HG02943 (cell line): ENCODE results near the gene EOGT.
A peak's percentile ranks its signal among the peaks of the same experiment; 100 is the strongest.

Experiments
- ATAC-seq: cut with Tn5 transposase; IDR thresholded peaks from one replicate; pipeline ENCODE4 v1.9.1; 2021; ENCODE audit warnings: mild to moderate bottlenecking, low read depth, moderate library complexity; ENCODE audit not compliant: unreplicated experiment

Gene EOGT

DNA sequence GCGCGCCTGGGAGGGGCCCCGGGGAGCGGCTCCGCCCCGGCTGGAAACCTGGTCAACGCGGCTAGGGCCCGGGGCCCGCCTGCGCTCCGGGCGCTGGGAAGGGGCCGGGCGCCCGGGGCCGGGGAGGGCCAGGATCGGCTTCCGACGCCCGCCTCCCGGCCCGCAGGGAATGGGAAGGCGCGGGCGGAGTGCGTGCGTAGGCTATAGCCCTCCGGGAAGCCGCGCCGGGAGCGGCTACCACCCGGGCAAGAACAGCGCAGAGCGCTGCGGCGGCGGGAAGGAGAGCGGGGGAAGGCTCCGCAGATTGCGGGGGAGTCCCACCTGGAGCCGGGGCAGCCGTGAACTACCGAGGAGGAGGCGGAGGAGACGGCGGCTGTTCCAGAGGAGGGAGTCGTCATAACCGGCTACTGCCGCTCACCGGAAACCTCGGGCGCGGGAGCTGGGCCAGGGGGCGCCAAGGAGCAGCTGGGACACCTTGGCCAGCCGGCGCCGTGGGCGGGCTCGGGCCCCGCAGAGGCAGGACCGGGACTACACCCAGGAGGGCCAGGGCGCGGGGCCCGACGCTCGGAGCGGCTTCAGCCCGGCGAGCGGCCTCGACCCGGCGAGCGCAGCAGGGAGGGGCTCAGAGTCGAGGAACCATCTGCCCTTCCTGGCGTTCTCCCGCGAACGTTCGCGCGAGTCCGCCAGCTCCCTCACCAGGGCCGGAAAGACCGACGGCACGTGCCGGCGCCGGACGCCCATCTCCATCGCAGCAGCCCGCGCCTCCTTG is at the start of gene EOGT:
Gene EOGT, minus strand, starts transcription at position 432 of the 769 bp plus-strand sequence. CDS start 3,838 bp downstream, outside the sequence.
- ATAC-seq = peak; percentile 75

DNA sequence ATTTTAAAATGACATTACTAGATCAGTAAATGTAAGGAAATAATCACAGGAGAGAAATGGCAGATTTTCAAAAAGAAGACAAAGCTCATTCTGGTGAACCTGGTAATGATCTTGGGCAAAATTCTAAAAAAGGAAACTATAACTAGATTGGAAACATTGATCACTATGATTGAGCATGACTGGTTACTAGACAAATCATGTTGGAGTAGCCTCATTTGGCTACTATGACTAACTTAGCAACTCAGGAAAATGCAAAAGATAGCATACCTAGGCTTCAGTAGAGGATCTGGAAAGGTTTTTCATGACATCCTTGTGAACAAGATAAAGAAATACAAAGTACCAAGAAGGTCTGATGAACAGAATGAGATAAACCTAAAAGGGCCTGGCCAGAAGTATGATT is 46.2 kb upstream of the EOGT start:
- no peak for ATAC-seq

DNA sequence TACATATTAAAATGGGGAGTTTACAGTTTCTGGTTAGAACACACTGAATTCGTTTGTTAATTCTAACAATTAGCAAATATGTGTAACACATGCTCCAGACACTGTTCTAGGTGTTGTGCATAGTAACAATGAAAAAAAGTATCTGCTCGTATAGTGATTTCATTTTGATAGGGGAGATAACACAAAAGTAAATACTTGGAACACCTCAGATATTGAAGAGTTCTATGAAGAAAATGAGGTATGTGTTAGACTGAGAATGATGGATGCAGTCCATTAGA is 45.4 kb upstream of the EOGT start:
- no peak for ATAC-seq

DNA sequence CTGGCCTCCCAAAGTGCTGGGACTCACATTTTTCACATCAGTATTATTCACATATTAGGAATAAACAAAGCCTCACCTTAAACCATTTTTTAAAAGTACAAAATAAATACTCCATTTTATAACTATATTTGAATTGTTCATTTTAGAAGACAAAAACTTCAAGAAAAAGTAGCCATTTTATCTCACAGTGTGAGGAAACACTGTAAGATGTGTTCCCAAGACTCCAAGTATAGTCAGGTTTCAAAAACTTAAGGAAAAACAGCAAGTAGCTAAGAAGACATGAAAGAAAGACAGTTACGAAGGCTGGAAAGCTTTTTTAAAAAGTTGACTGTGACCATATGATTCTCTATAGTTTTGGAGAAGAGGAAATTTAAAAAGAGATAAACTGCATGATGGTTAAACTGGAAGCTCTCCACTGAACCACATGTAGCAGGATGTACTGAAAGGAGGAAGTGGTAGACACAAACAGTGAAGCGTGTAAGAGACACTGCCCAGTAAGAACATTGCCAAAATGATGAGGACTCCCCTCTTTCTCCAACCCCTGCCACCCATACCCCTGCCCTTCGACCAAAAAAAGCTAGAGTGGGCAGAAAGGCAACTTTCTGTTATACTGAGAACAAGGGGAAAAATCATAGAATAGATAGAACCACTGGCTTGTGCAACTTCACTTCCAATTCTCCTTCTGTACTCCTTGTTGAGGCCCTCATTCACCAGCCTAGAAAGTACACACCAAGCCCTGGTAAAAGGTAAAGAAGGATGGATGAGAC is 44.9 kb upstream of the EOGT start:
- peak; percentile 98 for ATAC-seq

DNA sequence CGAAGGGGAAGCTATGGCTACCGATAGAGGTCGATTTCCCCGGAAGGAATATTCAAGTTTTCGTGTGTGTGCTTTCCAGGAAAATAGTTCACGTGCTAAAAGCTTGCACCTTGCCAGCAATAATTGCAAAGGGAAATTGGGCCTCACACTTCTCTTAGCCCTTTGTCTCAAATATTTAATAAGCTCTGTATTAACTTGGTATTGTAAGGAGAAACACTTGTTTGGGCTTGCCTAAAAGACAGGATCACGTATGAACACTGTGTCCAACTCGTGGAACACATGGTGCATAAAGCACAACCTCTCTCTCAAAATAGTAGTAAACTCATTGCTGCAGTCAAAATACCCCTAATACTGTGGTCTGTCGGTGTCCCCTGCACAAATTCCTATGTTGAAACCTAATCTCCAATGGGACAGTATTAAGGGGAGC is 39.0 kb upstream of the EOGT start:
- ATAC-seq = peak; percentile 6

DNA sequence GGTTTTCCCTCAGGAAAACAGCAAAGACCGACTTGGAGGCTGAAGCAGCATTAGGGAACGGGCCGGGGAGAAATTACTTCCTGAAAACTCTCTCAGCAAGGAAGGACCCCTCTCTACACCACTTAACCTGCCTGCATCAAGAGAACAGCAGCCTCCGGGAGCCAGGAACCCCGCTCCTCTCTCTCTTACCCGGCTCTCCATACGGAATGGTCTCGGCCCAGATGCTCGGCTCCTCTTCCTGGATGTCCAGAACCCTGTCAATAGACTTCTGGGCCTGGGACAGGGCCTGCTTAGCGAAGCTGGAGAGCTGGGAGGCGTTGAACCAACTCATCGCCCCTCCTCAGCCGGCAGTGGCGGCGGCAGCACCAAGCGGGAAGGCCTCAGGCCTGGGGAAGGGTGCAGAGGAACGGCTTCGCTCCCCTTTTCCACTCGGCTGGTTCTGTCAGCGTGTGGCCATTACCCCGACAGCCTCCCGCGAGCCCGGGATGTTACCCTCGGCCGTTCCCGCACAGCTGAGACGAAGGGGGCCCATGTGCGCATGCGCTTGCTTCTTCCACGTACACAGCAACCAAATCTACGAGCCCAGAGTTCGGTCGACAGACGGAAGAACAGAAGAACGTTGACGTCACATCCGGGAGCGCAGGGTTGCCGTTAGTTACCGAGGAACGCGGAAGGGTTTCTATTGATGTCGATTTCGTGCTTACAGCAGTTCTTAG is 38.4 kb upstream of the EOGT start, which contains the start of gene TMF1:
Gene TMF1, minus strand, starts transcription at position 578 of the 716 bp plus-strand sequence. Its CDS starts 247 bp downstream, at position 331.
- ATAC-seq = peak; percentile 98

DNA sequence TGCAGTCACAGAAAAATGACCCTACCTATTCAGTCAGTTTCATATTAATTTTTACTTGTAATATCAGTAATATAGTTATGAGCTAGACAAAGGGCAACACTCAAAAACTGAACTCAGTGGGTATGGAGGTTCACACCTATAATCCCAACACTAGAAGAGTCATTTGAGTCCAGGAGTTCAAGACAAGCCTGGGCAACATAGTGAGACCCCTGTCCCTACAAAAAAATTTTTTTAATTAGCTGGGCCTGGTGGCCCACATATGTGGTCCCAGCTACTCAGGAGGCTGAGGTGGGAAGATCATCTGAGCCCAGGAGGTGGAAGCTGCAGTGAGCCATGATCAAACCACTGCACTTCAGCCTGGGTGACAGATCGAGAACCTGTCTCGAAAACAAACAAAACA is 35.5 kb upstream of the EOGT start:
- ATAC-seq = no peak

DNA sequence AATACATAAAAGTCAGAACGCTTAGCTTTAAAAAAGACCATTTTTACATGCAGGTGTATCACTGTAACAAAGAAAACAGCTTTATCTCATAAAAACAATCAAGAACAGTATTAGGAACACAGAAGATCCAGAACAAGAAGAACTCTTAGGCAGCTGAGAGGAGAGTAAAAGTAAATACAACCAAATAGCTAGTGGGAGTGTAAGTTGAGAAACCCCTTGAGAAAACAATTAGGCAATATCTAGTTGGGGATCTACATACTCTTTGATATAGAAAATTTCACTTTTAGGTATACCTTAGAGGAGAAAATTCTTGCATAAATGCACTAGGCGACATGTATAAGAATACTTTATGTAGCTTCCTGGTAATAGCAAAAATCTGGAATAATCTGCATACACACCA is 31.1 kb upstream of the EOGT start:
- ATAC-seq = no peak

DNA sequence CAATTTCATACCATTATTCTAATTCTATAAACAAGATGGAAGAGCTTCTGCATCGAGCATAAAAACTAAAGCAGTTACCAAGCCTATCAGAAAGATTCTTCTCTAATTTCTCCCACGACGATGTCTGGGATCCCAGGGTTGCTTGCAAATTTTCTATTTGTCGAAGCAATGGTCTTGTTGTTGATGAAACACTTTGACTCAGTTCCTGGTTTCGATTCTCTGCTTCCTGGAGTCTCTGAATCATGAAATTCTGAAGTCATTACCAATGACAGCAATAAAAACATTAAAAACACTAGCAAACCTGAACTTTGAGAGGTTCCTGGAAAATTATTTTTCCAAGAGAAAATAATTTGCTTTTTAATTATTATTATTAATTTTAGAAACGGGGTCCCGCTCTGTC is 20.0 kb upstream of the EOGT start:
- ATAC-seq = no peak

DNA sequence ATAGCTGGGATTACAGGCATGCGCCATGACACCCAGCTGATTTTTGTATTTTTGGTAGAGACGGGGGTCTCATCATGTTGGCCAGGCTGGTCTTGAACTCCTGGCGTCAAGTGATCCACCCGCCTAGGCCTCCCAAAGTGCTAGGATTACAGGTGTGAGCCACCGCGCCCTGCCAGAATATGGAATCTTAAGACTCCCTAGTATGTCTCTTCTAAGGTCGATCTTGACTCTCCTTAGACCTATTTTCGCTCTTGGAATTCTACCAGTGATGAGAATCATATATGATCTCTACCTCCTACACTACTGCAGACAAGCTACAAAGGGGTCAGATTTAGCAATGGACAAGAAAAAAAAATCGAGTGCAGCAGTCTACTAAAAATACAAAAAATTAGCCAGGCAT is 19.3 kb upstream of the EOGT start:
- no peak for ATAC-seq

DNA sequence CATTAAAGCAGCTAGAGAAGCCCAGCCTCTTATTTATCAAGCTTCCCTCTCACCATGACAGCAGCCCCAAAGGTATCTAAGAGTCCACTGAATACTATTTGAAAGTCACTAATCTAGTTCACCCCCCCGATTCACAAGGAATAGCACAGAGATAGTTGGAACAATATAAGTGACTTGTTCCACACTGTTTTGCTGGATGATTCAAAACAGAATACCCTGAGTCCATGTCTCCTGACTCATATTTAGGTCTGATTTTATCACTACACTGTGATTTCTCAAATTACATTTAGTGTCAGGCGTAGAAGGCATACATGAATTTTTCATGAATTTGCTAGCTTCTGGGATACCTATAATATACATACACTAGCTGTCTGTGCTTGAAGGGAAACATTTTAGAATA is 18.7 kb upstream of the EOGT start:
- ATAC-seq = no peak

DNA sequence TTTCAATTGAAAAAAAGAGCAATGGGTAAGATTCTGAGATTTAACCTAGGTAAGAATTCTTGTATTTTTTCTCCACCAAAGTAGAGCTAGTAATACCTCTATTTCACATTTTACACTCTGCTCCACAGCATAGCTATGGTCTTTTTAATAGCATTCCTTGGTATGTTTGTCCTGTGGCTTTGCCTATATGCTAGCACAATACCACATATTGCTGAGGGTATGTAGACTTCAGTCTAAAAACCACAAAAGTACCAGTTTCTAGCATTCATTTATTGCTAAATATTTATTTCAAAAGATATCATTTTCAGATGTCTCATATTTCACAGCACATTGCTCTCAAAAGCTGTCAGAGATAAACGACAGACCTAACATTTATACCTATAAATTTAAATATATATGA is 18.2 kb upstream of the EOGT start:
- no peak for ATAC-seq

DNA sequence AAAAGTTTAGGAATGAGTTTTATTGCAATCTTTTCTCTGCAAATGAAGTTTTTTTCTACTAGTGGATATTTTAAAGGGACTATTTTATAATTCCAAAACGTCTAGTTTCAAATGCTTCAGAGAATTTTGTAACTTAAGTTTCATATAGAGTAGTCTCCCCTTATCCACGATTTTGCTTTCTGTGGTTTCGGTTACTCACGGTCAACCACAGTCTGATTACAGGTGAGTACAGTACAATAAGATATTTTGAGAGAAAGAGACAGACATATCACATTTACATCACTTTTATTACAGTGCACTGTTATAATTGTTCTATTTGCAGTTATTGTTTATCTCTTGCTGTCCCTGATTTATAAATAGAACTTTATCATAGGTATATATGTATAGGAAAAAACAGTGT is 7.4 kb upstream of the EOGT start:
- no peak for ATAC-seq

DNA sequence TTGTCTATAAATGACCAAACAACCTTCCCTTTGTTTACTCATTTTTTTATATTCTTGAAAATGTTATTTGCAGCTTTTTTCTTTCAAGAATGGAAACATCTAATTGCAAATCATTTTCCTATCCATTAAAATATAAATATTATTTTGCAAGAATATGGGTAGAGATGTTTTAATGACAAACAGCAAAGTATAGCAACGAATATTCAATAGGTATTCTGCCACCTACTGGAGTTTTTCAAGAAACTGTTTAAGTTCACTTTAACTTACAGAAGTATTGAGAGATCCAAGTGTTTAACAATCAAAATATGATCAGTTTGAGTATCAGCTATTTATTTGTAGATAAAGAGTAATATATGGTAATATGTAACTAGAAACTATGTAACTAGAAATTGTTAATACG is 6.9 kb upstream of the EOGT start:
- ATAC-seq = no peak

DNA sequence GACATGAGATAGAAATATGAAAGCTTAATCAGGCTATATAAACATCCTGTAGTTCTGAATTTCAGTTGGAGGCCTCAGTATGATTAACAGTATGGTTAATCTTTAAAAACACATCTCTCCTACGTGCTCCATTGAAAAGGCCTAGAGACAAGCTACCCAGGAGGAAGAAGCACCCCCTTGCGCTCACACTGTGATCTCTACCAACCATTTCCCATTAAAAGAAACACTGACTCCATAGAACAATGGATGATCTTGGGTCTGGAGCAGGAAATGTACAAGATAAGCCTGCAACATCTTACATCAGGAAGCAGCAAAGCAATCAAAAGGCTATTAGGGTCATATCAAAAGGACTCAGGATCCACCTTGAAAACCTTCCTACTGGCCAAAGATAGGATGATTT is 3.4 kb upstream of the EOGT start:
- ATAC-seq = no peak

DNA sequence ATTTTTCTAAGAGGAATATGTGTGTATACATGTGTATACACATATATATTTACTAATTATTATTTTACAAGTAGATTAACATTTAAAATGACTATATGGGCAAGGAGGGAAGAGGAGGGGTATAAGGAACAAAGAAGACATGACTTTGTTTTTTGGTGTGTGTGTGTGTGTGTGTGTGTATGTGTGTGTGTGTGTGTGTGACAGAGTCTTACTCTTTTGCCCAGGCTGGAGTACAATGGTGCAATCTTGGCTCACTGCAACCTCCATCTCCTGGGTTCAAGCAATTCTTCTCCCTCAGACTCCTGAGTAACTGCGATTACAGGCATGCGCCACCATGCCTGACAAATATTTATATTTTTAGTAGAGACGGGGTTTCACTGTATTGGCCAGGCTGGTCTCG is 2.6 kb upstream of the EOGT start:
- no peak for ATAC-seq

DNA sequence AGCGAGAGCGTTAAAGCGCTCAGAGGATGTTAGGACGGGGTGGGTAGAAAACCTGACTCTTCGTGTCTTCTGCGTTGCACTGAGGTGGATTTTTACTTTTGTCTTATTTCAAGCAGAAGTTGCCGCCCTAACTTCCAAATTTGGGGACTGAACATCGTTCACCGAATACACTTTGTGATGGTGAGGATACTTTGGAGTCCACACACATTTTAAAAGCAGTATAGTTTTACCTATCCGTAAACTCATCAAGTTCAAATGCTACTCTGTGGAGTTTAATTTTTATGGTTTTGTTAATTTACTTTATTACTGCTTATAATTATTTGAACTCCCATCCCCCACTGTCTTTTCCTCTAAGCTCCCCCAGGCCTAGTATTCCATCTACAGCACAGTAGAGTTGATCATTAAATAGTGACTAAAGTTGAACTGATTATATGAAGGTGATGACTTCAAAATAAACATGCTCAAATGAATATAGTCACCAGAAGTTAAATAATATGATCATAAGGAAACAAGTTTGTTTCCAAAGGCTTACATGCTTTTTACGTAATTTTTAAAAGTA is 617 bp upstream of the EOGT start:
- ATAC-seq = no peak

DNA sequence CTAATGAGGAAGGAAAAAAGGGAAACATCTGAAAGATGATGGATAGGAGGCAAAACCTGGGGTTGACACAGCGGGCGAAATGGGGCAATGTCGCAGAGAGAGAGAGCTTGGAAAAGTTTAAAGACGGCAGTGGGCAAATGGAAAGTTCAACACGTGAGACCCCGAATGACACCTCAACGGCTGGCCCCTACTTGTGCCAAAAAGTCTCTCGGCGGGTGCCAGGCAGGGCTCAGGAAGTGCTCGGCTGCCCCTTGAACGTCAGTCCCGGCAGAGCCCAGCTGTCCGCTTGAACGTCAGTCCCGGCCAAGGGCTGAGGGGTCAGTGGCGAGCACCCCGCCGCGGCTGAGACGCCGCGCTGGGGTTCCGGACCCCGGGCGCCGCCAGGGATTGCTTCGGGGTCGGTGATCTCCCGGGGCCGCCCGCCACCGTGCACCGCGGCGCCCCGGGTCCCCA is 658 bp downstream of the EOGT start:
- peak; percentile 49 for ATAC-seq

DNA sequence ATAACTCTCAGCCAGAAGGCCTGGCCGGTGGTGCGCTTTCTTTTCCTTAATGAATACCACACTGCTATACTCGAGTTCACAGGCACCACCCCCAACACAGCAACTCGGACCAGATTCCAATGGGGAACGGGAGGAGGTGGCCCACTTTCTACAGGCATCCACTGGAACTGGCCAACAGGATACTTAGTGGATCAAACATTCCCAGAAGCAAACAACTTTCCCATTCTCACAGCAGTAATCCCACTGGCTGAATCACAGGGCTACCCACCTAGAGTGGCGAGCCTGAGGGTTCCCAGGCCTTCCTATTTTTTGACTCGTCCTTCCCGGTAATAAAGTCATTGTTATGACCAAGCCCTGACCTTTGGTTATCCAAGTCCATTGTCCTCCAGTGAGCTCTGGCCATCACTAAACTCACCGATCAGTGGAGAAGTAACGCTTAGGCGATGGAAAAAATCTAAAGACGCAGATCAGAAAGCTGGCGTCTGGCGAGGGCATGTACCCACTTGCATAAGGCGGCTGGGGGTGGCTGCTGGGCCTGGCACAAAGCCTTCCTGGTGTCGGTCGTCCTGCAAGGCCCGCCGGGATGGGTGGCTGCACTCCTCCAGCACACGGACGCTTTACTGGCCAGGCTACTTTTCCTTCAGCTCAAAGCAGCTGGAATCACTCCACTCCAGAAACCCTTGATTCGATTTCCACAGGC is 1.2 kb downstream of the EOGT start:
- no peak for ATAC-seq

DNA sequence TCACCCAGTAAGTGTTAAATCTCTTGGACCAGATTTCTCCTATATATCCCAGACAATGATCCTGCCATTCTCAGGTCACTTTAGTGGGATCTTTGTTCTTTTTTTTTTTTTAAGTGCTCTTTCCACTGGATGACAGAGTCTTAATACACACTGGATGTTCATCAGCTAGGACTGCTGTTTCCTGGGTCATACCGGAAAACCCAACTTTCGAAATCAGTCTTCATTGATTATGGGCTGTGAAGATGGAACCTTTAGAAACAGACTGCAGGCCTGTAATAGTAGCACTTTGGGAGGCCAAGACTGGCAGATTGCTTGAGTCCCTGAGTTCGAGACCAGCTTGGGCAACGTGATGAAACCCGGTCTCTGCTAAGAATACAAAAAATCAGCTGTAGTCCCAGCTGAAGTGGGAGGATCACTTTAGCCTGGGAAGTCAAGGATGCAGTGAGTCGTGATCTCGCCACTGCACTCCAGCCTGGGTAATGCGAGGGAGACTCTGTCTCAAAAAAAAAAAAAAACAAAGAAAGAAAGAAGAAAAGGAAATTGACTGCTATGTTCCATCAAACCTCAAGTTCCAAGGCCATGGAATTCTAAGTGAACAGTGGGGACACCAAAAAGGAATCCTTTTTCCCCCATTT is 2.3 kb downstream of the EOGT start:
- ATAC-seq = no peak
